Osteoblast (primary cell): ENCODE measurements around the gene CTCF. TPM values are rescaled to one million over a fixed set of nuclear protein-coding genes. Genes with fewer than 3 reads are reported as not detected.

Source experiments
- DNase-seq: peaks from one replicate; pipeline ENCODE4 v3.0.0; 2011; ENCODE audit warnings: low spot score, mixed read lengths; ENCODE audit not compliant: insufficient read length; ENCODE audit errors: missing footprints
- H2AFZ ChIP-seq: 2 replicates; pipeline ENCODE4 v1.6.0; 2011; ENCODE audit warnings: mild to moderate bottlenecking, low read length
- H3K27ac ChIP-seq: 2 replicates; pipeline ENCODE4 v1.5.1; 2011; ENCODE audit warnings: mild to moderate bottlenecking, low read depth, low read length, moderate library complexity
- H3K27me3 ChIP-seq: 2 replicates; pipeline ENCODE4 v1.6.0; 2012; ENCODE audit warnings: mild to moderate bottlenecking, control low read depth, inconsistent platforms, low read length, moderate library complexity; ENCODE audit not compliant: insufficient read depth
- H3K36me3 ChIP-seq: 2 replicates; pipeline ENCODE4 v1.5.1; 2011; ENCODE audit warnings: mild to moderate bottlenecking, low read length, control low read depth, moderate library complexity; ENCODE audit not compliant: insufficient read depth
- H3K4me1 ChIP-seq: 2 replicates; pipeline ENCODE4 v1.5.1; 2011; ENCODE audit warnings: mild to moderate bottlenecking, low read length, control low read depth, moderate library complexity; ENCODE audit not compliant: insufficient read depth
- H3K4me2 ChIP-seq: 2 replicates; pipeline ENCODE4 v1.6.0; 2011; ENCODE audit warnings: mild to moderate bottlenecking, low read length; ENCODE audit not compliant: insufficient read depth
- H3K4me3 ChIP-seq: fragments of 200-600 bp; sonication (generic); 3 replicates; pipeline ENCODE4 v1.5.1; 2012; ENCODE audit warnings: mild to moderate bottlenecking, low read length, inconsistent platforms; ENCODE audit not compliant: insufficient read depth
- H3K79me2 ChIP-seq: 2 replicates; pipeline ENCODE4 v1.6.0; 2012; ENCODE audit warnings: mild to moderate bottlenecking, low read length, control low read depth, inconsistent platforms; ENCODE audit not compliant: insufficient read depth
- H3K9me3 ChIP-seq: 2 replicates; pipeline ENCODE4 v1.5.1; 2011; ENCODE audit warnings: low read depth, low read length, control low read depth
- H4K20me1 ChIP-seq: 2 replicates; pipeline ENCODE4 v1.6.0; 2012; ENCODE audit warnings: mild to moderate bottlenecking, low read length, control low read depth; ENCODE audit not compliant: insufficient read depth
- total RNA-seq: library from RNA; depleted of rRNA; stranded (reverse); fragments of >200 nt; gene quantifications from 2 replicates; pipeline ENCODE4 v1.2.3, GENCODE V29; 2012
- TF ChIP-seq, protein P1 (sequence below): IDR thresholded peaks from 2 replicates; pipeline ENCODE4 v1.5.1; 2011; ENCODE audit warnings: mild to moderate bottlenecking, low read depth, low read length, moderate library complexity; ENCODE audit errors: extremely low read depth

The CTCF gene
- total RNA-seq, 1 donor: 29.3 TPM

DNA sequence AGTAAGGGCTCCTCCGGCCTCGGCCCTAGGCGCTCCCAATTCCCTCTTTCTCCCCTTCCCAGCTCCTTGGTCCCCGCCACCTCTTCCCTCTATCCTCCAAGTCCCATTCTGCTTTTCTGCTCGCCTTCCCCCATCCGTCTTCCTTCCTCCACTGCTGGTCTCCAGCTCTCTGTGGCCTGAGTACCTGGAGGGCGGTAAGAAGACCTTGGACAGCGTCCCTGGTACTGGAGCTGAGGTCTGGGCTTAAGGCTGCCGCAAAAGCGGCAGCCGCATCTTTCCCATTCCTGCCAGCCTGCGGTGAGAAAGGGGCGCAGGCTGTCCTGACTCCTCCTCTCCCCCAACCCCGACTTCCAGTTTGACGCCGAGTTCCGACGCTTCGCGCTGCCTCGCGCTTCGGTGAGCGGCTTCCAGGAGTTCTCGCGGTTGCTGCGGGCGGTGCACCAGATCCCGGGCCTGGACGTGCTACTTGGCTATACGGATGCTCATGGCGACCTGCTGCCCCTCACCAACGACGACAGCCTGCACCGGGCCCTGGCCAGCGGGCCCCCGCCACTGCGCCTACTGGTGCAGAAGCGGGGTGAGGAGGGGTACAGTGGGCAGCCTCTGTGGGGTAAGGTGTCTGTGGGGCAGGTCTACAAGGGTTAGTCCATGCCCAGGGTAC is 98.9 kb downstream of the CTCF start:
- Histone ChIP-seq H3K79me2 (peaks cover 17% of the 10 kb centered on the region), H2AFZ (peak overlapping the region; percentile 53), H3K4me1 (peaks cover 14% of the 10 kb centered on the region), H3K36me3 (peaks cover 5% of the 10 kb centered on the region), H3K9me3 (no peaks in the 10 kb centered on the region), H3K4me3 (peak overlapping the region; percentile 86), H3K27ac (no peak overlapping the region), H3K4me2 (peak overlapping the region; percentile 98), H4K20me1 (peaks cover 6% of the 10 kb centered on the region), H3K27me3 (no peaks in the 10 kb centered on the region)
- TF ChIP-seq, protein P1, sequence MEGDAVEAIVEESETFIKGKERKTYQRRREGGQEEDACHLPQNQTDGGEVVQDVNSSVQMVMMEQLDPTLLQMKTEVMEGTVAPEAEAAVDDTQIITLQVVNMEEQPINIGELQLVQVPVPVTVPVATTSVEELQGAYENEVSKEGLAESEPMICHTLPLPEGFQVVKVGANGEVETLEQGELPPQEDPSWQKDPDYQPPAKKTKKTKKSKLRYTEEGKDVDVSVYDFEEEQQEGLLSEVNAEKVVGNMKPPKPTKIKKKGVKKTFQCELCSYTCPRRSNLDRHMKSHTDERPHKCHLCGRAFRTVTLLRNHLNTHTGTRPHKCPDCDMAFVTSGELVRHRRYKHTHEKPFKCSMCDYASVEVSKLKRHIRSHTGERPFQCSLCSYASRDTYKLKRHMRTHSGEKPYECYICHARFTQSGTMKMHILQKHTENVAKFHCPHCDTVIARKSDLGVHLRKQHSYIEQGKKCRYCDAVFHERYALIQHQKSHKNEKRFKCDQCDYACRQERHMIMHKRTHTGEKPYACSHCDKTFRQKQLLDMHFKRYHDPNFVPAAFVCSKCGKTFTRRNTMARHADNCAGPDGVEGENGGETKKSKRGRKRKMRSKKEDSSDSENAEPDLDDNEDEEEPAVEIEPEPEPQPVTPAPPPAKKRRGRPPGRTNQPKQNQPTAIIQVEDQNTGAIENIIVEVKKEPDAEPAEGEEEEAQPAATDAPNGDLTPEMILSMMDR: no peak
- peak; percentile 94 for DNase-seq

- no peaks in the 10 kb centered on the region for H3K9me3 ChIP-seq
- no peaks in the 10 kb centered on the region for H3K27me3 ChIP-seq
- H4K20me1 ChIP-seq: peaks cover 6% of the 10 kb centered on the region
- H3K4me1 ChIP-seq: peaks cover 18% of the 10 kb centered on the region
- TF ChIP-seq, protein P1: no peak
- H3K36me3 ChIP-seq: peaks cover 5% of the 10 kb centered on the region
- no peak overlapping the region for H3K27ac ChIP-seq
- H3K4me2 ChIP-seq: no peak overlapping the region
- DNase-seq: peak; percentile 66
- H3K79me2 ChIP-seq: peaks cover 17% of the 10 kb centered on the region
- H3K4me3 ChIP-seq: no peak overlapping the region
- no peak overlapping the region for H2AFZ ChIP-seq
Measured at GRCh38 chr16:67661886-67662652, 99.7 kb downstream of the CTCF start.

GRCh38 chr16:67662653-67663010 is 100.3 kb downstream of the CTCF start:
- Histone ChIP-seq H2AFZ (no peak overlapping the region), H3K4me1 (peaks cover 23% of the 10 kb centered on the region), H3K36me3 (peaks cover 5% of the 10 kb centered on the region), H3K4me3 (no peak overlapping the region), H3K27me3 (no peaks in the 10 kb centered on the region), H3K4me2 (no peak overlapping the region), H4K20me1 (peaks cover 6% of the 10 kb centered on the region), H3K79me2 (peaks cover 17% of the 10 kb centered on the region), H3K9me3 (no peaks in the 10 kb centered on the region), H3K27ac (no peak overlapping the region)
- DNase-seq: peak; percentile 92
- TF ChIP-seq, protein P1: no peak
